ENCODE measurements around the gene ZFAND3.
A peak's percentile ranks its signal among the peaks of the same experiment; 100 is the strongest.

ZFAND3 gene

DNA sequence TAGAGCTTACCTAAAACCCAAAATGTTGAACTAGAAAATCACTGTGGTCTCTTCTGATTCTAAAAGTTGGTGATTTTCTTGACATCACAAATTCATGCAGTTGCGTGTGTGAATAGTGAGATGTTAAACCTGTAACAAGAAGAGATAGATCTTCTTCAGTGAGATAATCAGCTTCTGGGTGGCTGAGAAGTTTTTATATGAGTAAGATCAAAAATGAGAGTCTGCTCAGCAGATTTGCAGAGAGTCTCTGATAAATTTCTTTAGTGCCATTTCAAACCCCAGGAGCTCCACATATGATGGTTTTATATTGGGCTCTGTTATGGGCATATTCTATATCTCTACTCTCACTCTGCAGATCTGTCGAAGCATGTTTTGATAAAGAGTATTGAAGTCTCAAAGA, 185.4 kb downstream of the ZFAND3 start:
- no peak for DNase-seq (ENCODE audit: low read depth)

DNA sequence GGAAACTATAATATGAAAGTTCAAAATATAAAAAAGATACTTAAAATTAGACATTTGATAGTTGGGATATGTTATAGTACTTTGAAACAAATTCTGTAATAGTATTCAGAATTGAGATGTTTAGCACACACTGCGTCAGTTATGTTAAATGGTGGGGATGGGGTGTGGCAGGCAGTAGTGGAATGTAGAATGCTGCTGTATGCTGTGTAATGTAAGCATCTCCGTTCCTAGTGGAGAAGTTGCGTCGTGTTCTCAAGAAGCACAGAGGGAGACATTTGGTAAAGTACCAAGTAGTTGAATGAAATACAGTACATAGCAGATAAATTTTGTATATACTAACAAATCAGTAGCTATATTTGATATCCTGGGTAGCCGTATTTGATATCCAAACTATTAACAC, 192.4 kb downstream of the ZFAND3 start:
- DNase-seq (ENCODE audit: low read depth), result no peak

GRCh38 chr6:38012573-38012972, 193.0 kb downstream of the ZFAND3 start:
- no peak for DNase-seq (ENCODE audit: low read depth)

DNA sequence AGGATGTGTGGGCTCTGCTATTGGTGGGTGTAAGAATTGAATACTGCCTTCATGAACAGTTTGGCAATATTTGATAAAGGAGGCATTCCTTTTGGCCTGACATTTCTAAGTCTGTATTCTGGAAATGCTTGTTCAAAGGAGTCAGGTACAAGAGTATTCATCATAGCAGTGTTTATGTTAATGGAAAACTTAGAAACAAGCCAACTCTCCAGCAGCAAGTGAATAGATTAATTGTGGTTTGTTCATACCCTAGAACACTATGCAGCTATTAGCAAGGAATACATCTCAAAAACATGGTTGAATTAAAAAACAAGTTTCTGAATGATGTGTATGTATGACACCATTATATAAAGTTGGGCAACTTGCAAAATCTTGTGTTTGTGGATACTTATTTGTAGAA, 195.8 kb downstream of the ZFAND3 start:
- DNase-seq (ENCODE audit: low read depth), result no peak

GRCh38 chr6:38016824-38017223, 197.3 kb downstream of the ZFAND3 start:
- no peak for DNase-seq (ENCODE audit: low read depth)

DNA sequence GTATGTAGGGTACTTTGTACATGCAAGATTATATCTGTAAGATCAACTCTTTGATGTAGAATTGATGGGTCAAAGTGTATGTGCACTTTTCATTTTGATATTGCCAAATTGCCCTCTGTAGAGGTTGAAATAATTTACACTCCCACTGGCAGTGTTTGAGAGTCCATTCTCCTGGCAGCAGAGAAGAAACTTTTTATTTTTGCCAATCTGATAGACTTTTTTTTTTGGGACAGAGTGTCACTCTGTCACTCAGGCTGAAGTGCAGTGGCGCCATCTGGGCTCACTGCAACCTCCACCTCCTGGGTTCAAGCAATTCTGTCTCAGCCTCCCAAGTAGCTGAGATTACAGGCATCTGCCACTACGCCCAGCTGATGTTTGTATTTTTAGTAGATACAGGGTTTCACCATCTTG, 199.2 kb downstream of the ZFAND3 start:
- no peak for DNase-seq (ENCODE audit: low read depth)

DNA sequence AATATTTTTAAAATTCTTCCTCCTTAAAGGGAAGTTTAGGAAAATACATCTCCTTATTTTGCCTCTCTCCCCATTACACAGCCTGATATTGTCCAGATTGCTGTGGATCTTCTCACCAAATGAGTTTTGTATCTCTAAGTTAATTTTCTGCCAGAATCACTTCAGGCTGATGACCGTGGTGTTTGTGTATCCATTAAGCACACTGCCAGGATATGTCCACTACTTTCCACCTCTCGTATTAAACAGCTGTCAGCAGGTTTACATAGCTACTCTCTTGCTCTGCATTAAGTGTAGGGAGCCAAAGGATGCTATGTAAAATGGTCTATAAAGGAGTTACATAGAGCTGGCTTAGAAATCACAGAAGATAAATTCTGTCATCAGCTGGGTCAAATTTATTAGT, 201.1 kb downstream of the ZFAND3 start:
- no peak for DNase-seq (ENCODE audit: low read depth)

DNA sequence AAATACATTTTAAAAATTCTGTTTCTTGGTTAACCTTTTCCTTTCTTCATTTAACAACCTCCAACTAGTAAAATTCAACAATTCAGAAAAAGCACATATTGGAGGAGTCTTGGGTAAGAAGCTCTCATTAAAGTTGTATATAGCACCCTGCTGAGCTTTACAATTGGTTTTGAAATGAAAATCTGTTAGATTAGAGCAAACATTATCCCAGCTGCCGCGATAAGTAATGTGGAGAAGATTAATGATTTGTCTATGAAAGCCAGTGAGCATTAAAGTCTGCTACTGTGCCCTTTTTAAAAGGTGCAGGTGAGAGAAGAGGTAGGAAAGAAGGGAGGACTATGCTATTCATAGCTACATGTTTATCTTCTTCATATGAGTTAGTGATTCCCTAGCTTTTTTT, 201.5 kb downstream of the ZFAND3 start:
- DNase-seq (ENCODE audit: low read depth), result no peak

- no peak for DNase-seq (ENCODE audit: low read depth)
Measured at GRCh38 chr6:38021571-38021970, 202.0 kb downstream of the ZFAND3 start.

GRCh38 chr6:38022688-38023087, 203.2 kb downstream of the ZFAND3 start:
- DNase-seq (ENCODE audit: low read depth), result no peak

DNA sequence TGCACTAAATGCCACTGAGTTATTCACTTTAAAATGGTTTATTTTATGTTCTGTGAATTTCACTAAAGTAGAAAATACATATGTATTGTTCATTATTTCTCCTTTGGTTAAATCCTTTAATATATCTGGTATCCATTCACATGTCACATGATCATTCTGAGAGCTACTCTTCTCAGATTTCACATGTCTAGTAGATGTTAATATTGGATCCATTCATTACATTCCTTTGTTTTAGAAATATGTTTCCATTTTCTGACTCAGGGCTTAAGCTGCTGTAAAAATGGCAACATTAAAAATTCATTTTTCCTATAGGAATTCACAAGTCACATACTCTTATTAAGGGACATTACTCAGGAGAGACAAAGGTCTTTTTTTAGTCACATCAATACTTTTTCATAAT, 205.4 kb downstream of the ZFAND3 start:
- no peak for DNase-seq (ENCODE audit: low read depth)

- no peak for DNase-seq (ENCODE audit: low read depth)
Measured at GRCh38 chr6:38025451-38025850, 205.9 kb downstream of the ZFAND3 start.

DNA sequence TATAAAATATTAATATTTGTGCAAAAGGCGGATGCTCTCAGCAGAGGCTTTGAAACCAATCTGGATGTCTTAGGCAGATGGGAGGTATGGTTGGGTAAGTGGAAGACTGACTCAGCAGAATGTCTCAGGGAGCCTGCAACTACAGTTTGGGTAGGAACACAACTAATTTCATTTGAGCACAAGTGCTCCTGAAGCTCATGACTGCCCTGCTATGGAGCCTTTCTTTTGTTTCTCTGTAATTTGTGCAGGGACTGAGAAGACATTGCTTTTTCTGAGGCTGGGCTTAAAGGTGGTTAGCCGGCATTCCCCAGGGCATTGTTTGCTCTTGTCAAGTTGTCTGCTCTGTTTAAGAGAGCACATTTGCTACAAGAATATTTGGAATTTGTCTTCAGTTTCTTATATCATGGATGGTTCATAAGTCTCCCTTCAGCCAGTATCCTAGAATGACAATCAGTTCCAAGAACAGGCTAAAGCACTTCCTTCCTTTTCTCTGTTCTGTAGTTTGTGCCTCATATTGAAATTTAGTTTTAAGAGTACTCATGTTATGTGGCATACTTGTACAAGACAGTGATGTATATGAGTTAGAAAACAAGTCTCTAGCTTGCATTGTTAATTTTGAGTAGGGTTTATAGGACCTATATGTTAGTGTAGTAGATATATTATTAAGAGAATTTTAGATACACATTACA, 208.3 kb downstream of the ZFAND3 start:
- no peak for DNase-seq (ENCODE audit: low read depth)

- no peak for DNase-seq (ENCODE audit: low read depth)
Measured at GRCh38 chr6:38030380-38030779, 210.9 kb downstream of the ZFAND3 start.

DNA sequence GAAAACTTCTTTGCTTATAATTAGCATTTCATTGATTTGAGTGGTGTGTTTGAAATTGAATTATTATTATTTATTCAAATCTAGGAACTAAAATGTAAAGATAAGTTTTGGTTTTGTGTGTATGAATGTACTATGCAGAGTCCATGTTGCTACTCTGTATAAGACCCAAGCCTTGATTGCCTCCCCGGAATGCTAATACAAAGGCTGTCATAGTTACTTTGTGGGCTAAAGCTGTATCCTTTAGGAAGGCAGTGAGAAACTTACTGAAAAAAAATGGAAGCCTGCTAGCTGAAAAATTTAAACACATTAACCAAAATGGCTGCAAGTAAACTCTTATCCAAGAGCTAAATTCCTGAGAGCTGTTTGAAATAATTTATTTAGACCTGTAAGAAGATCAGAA, 213.3 kb downstream of the ZFAND3 start:
- DNase-seq (ENCODE audit: low read depth), result no peak

DNA sequence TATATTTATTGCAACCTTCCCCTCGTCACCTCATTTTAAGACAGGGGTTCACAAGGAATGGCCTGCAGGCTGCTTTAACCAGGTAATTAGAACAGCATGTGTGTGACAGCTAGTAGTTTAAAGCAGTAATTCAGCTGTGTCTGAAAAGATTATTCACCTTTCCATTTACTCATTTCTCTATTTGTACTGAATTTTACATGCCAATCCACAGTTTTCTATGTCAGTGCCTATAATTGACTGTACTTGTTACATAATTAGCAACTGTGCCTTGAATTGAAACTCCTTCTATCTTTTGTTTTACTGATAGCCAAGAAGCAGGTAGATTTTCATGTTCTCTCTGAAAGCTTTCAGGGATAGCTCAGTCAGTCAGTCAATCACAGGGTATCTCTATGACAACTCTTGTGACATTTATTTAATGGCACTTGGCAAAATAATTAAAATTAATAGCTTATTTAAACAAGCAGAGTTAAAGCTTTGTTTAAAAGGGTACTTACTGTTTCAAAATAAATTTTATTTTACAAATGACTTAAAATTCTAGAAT, 214.0 kb downstream of the ZFAND3 start:
- no peak for DNase-seq (ENCODE audit: low read depth)

DNA sequence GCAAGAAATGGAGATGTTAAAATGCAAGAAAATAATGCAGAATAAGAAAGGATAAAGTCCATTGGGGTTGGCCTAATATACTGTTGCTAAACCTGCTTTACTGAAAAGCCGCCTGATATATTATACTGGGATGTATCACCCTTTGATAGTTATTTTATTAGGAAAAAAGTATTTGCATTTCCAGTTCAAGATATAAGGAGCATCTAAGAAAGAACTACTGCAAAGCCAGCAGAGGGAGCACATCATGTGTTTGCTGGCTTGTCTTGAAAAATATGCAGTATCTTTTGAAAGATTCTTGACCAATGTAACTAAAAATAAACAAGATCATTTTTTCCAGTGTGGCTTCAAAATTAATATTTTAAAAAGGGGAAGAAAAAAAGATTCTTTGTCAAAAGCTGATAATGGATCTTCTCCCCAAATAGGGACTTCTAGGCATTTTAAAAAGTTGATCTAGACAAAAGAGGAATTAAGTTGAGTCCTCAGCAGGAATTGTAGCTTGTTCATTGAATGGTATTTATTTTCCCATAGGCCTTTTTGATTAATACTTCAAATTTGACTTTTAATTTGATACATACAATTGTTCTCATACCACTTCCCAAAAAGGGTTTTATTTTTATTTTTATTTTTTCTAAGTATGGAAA, 214.9 kb downstream of the ZFAND3 start:
- DNase-seq (ENCODE audit: low read depth), result peak; percentile 10

DNA sequence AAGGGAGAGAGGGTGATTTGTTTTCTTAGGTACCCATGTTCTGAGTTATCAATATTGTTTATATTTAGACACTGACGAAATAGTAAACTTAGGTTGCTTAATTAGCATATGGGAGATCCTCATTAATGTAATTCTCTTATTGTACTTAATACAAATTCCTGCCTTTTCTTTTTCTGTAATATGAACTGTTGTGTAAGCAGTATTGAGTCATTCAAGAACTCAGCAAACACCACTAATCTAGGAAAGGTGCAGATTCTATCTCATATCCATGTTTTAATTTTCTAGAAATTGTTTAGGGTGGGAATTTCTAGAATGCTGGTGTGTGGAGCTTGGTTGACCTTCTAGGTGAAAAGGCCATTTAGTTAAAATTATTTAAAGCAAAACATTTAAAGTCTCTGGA, 216.0 kb downstream of the ZFAND3 start:
- DNase-seq (ENCODE audit: low read depth), result no peak

GRCh38 chr6:38039502-38039901, 220.0 kb downstream of the ZFAND3 start:
- no peak for DNase-seq (ENCODE audit: low read depth)

GRCh38 chr6:38040254-38040653, 220.7 kb downstream of the ZFAND3 start:
- DNase-seq (ENCODE audit: low read depth), result no peak

- no peak for DNase-seq (ENCODE audit: low read depth)
Measured at GRCh38 chr6:38043259-38043753, 223.8 kb downstream of the ZFAND3 start.

DNA sequence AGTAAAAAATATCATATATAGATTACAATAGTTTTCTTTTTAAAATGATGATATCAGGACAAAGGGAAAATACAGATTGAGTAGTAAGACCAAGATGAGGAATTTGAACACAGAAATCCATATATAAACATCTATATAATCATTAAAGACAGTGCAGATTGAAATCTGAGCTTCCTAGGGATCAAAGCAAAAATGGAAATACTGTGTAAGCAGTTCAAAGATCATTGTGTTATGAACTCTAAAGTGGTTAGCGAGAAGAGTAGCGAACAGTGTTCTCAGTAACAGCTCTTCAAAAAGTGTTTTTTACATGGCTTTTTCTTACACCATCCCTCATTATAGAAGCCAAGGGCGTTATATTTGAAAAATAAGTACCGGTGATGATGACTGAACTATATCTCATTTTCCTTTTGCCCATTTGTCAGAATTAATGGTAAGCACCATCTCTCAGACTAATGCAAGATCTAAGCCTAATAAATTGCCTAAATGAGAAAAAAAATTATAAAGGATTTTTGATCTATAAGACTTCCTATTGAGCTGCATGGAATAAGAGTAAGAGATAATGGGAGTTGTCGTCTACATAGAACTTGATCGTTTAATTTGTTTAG, 226.3 kb downstream of the ZFAND3 start:
- no peak for DNase-seq (ENCODE audit: low read depth)

DNA sequence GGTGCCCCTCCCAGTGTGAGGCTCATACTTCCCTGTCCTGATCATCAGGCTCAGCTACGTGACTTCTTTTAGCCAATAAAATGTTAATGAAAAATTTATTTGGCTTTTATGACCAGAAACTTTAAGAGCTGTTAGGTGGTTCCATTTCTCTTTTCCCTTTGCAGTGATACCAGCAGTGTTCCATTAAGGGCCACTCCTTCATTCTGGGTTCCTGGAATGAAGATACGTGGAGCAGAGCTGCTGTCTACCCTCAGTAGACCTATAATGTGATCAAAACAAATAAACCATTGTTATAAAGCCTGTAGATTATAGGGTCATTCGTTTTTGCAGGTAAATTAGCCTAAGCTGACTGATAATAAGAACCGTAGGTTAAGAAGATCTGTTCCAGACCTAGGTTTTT, 228.0 kb downstream of the ZFAND3 start:
- no peak for DNase-seq (ENCODE audit: low read depth)
